Measurements from ENCODE around the gene AOPEP. TPM values are rescaled to one million over a fixed set of nuclear protein-coding genes. Genes with fewer than 3 reads are reported as not detected.

The AOPEP gene
- total RNA-seq, 1 experiment from 2014 or later = 15.0 TPM

GRCh38 chr9:95017661-95018060, 291.2 kb downstream of the AOPEP start:
- Histone ChIP-seq H3K4ac (ENCODE audit: low read depth, low read length) (no peak overlapping the region), H3K56ac (ENCODE audit: insufficient read length, low read depth, low read length) (no peak overlapping the region), H4K8ac (replicated peaks; ENCODE audit: insufficient read length, low read depth, low read length) (no peak overlapping the region), H2BK12ac (ENCODE audit: insufficient read length, low read depth, low read length) (no peak overlapping the region), H3K9ac (ENCODE audit: extremely low read depth, insufficient read length, low read length) (no peak overlapping the region), H3K27me3 (ENCODE audit: insufficient read depth, low read length) (no peaks in the 10 kb centered on the region), H3T11ph (ENCODE audit: low read length) (no peak overlapping the region), H2BK120ac (ENCODE audit: low read depth, low read length, poor library complexity, severe bottlenecking) (no peak overlapping the region), H4K91ac (ENCODE audit: insufficient read length, low read depth, low read length) (no peak overlapping the region), H3K18ac (ENCODE audit: insufficient read length, low read depth, low read length) (no peak overlapping the region), H3K4me2 (ENCODE audit: insufficient read depth, insufficient read length, low read length) (no peak overlapping the region), H4K5ac (ENCODE audit: insufficient read length, low read depth, low read length) (no peak overlapping the region), H2BK20ac (ENCODE audit: low read depth, low read length, poor library complexity, severe bottlenecking) (no peak overlapping the region), H3K23me2 (ENCODE audit: insufficient read length, low read depth, low read length, poor library complexity, severe bottlenecking) (no peaks in the 10 kb centered on the region), H2BK15ac (ENCODE audit: low read depth, low read length) (no peak overlapping the region), H3K27ac (ENCODE audit: insufficient read length, low read depth, low read length) (no peak overlapping the region), H2BK5ac (ENCODE audit: insufficient read length, low read length) (no peak overlapping the region), H3K9me3 (ENCODE audit: control insufficient read depth, low read depth, low read length) (no peaks in the 10 kb centered on the region), H2AFZ (ENCODE audit: low read length) (no peak overlapping the region), H3K4me1 (ENCODE audit: insufficient read depth, low read length) (no peaks in the 10 kb centered on the region), H3K14ac (ENCODE audit: insufficient read depth, low read length) (no peak overlapping the region), H3K23ac (ENCODE audit: insufficient read length, low read depth, low read length) (no peak overlapping the region), H3K79me1 (ENCODE audit: insufficient read depth, low read depth, low read length, poor library complexity, severe bottlenecking) (no peaks in the 10 kb centered on the region), H3K79me2 (ENCODE audit: insufficient read depth, low read length) (no peaks in the 10 kb centered on the region), H4K20me1 (ENCODE audit: control insufficient read depth, insufficient read depth, insufficient read length) (peaks cover 3% of the 10 kb centered on the region), H2AK5ac (ENCODE audit: insufficient read length, low read length) (no peak overlapping the region)
- H3K27me3 Mint-ChIP-seq (ENCODE audit: low read depth) = no peaks in the 10 kb centered on the region
- H3K27ac Mint-ChIP-seq = no peak overlapping the region; a peak in 1 of 7 replicates
- H3K36me3 Mint-ChIP-seq (ENCODE audit: insufficient read depth in 1 of 3, low read depth in 3 of 3) = peaks cover 0 to 8% (median 4%) of the 10 kb centered on the region in 3 experiments; a peak in 1 of 7 replicates
- no CpG with 5 or more reads among the region's 2 CpGs for WGBS (ENCODE audit: extremely low coverage, insufficient read length, low lambda C conversion rate)
- no peak overlapping the region for H3K4me3 Mint-ChIP-seq
- no peak for DNase-seq
- no peak for TF ChIP-seq CTCF (conservative IDR thresholded peaks at IDR 0.05)
- peaks cover 6% of the 10 kb centered on the region in 2 experiments; a peak in 3 of 4 replicates for H3K4me1 Mint-ChIP-seq
- no peaks in the 10 kb centered on the region for H3K9me3 Mint-ChIP-seq
